Uterus (tissue), 4 donors: ENCODE measurements around the gene ARSH. TPM values are rescaled to one million over a fixed set of nuclear protein-coding genes. Genes with fewer than 3 reads are reported as not detected.

Experiments used
- DNase-seq, 2 donors: peaks; one replicate each; pipeline ENCODE4 v3.0.0-alpha.2; 2019 to 2020
- H3K27ac ChIP-seq, 2 donors: fragments of 200-600 bp; sonication (generic); 1 replicate in 1 of 2; 2 replicates in 1 of 2; pipeline ENCODE4 v1.5.1; 2016 to 2018
- H3K27me3 ChIP-seq, 2 donors: fragments of 200-600 bp; sonication (generic); one replicate each; pipeline ENCODE4 v1.5.1; 2018 to 2019; ENCODE audit warnings: control low read depth in 1 of 2
- H3K36me3 ChIP-seq, 2 donors: fragments of 200-600 bp; sonication (generic); one replicate each; pipeline ENCODE4 v1.5.1; 2019; ENCODE audit warnings: control low read depth in 1 of 2
- H3K4me1 ChIP-seq, 2 donors: fragments of 200-600 bp; sonication (generic); one replicate each; pipeline ENCODE4 v1.5.1; 2018 to 2019; ENCODE audit warnings: control low read depth in 1 of 2
- H3K4me3 ChIP-seq, 2 donors: fragments of 200-600 bp; sonication (generic); 1 replicate in 1 of 2; 2 replicates in 1 of 2; pipeline ENCODE4 v1.5.1; 2018 to 2019; ENCODE audit warnings: mild to moderate bottlenecking in 1 of 2
- H3K9me3 ChIP-seq, 2 donors: fragments of 200-600 bp; sonication (generic); one replicate each; pipeline ENCODE4 v1.5.1; 2019; ENCODE audit warnings: control low read depth in 1 of 2
- POLR2A ChIP-seq, 2 donors: fragments of 450-650 bp; IDR thresholded peaks; one replicate each; pipeline ENCODE4 v1.6.1; 2016; ENCODE audit warnings: antibody characterized with exemption in 2 of 2, mild to moderate bottlenecking in 1 of 2, moderate library complexity in 1 of 2
- intact Hi-C: fragments of 100-400 bp; cut with DNase I; formaldehyde crosslinking; loops from one replicate; pipeline ENCODE4 v1.15.1; 2023; ENCODE audit warnings: low total_unique reads
- total RNA-seq, 4 donors: library from RNA; depleted of rRNA in 3 of 4; stranded (reverse); fragments of >200 nt in 3 of 4; gene quantifications; one replicate each; pipeline versions ENCODE4 v1.1.0 to v1.2.4, GENCODE V29; 2014 to 2023
- TF ChIP-seq, protein P1 (sequence below), 4 experiments: fragments of 200-600 bp in 2 of 4; fragments of 450-650 bp in 2 of 4; sonication (generic) in 2 of 4; IDR thresholded peaks; one replicate each; pipeline ENCODE4 v1.5.1; 2016 to 2019; ENCODE audit warnings: antibody characterized with exemption in 4 of 4, mild to moderate bottlenecking in 2 of 4, moderate library complexity in 1 of 4
- donor health status: DM: yes; HTN: yes; CAD: no.

Gene ARSH
- total RNA-seq, 4 donors from 2014 or later = not detected

DNA sequence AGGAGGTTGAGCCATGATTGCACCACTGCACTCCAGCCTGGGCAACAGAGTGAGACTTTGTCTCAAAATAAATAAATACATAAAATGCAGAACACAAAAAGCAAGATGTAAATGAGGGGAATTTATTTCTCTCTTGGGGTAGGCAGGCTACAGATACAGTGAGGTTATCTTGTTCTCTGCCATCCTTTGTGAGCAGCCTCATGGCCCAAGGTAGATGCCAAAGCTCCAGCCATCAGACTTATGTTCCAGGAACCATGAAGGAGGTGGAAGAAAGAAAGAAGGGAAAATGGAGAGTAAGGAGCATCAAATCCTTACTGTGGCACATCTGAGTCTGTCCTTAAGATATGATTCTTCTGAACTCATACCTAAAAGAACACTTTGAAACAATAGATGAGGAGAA lies 11.1 kb downstream of the ARSH start:
- TF ChIP-seq POLR2A (IDR thresholded peaks at IDR 0.05) = no peak
- TF ChIP-seq, protein P1, sequence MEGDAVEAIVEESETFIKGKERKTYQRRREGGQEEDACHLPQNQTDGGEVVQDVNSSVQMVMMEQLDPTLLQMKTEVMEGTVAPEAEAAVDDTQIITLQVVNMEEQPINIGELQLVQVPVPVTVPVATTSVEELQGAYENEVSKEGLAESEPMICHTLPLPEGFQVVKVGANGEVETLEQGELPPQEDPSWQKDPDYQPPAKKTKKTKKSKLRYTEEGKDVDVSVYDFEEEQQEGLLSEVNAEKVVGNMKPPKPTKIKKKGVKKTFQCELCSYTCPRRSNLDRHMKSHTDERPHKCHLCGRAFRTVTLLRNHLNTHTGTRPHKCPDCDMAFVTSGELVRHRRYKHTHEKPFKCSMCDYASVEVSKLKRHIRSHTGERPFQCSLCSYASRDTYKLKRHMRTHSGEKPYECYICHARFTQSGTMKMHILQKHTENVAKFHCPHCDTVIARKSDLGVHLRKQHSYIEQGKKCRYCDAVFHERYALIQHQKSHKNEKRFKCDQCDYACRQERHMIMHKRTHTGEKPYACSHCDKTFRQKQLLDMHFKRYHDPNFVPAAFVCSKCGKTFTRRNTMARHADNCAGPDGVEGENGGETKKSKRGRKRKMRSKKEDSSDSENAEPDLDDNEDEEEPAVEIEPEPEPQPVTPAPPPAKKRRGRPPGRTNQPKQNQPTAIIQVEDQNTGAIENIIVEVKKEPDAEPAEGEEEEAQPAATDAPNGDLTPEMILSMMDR (IDR thresholded peaks at IDR 0.05) = no peak
- H3K27me3 ChIP-seq = no peaks in the 10 kb centered on the region
- H3K36me3 ChIP-seq = no peaks in the 10 kb centered on the region
- no peak overlapping the region for H3K27ac ChIP-seq
- H3K9me3 ChIP-seq = no peaks in the 10 kb centered on the region
- intact Hi-C loops = no loop called here
- H3K4me3 ChIP-seq = no peak overlapping the region
- no peaks in the 10 kb centered on the region for H3K4me1 ChIP-seq
- no peak for DNase-seq

DNA sequence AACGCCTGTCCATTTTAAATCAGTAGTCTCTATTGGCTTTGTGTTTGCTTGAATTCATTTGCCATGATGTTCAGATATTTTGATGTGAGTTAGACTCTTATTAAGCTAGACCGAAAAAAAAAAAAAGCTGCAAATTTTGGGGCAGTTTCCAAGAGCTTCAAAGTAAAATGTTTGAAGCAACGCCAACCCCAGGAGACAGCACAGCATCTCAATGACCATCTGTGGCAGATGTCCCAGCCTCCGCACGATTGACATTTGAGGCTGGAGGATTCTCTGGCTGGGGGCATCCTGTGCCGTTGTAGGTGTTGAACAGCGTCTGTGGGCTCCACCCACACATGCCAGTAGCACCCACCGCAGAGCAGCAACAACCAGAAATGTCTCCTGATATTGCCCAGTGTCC lies 17.8 kb downstream of the ARSH start:
- no peak for DNase-seq
- Histone ChIP-seq H3K9me3 (no peaks in the 10 kb centered on the region), H3K27ac (no peak overlapping the region), H3K36me3 (no peaks in the 10 kb centered on the region), H3K4me3 (no peak overlapping the region), H3K4me1 (no peaks in the 10 kb centered on the region), H3K27me3 (no peaks in the 10 kb centered on the region)
- intact Hi-C loops = no loop called here
- TF ChIP-seq, protein P1 (IDR thresholded peaks at IDR 0.05) = no peak
- TF ChIP-seq POLR2A (IDR thresholded peaks at IDR 0.05) = no peak

DNA sequence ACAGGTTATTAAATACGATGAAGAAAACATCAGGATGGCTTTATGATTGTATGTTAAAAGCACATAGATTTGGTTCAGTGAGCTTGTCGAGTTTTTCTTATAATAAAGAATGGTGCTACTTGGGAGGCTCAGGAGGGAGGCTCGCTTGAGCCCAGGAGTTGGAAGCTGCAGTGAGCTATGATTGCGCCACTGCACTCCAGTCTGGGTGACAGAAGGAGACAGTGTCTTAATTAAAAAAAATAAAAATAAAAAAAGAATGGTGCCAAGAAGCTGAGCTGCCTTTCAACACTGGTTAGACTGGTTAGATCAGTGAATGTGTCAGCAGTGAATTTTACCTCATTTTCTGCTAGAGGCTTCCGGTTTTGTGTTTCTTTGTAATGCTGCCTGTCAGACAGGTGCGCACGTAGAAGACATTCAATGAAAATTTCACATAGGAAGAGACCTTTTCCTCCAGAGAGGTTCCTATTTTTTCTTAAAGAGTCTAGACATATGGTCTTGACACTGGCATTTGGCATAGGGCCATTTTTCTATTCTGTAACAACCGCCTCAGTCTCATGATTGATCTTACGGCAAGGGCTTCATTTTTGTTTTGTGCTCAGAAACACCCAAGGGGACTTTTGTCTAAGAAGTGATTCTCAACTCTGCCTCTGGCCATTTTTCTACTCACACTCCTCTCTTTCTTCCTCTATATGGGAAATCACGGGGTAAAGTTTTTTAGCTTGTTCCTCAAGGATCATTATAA lies 19.9 kb downstream of the ARSH start:
- TF ChIP-seq POLR2A (IDR thresholded peaks at IDR 0.05) = no peak
- TF ChIP-seq, protein P1 (IDR thresholded peaks at IDR 0.05) = no peak
- H3K9me3 ChIP-seq = no peaks in the 10 kb centered on the region
- no peak overlapping the region for H3K4me3 ChIP-seq
- H3K27me3 ChIP-seq = no peaks in the 10 kb centered on the region
- intact Hi-C loops = no loop called here
- no peaks in the 10 kb centered on the region for H3K4me1 ChIP-seq
- no peak for DNase-seq
- no peaks in the 10 kb centered on the region for H3K36me3 ChIP-seq
- H3K27ac ChIP-seq = no peak overlapping the region

DNA sequence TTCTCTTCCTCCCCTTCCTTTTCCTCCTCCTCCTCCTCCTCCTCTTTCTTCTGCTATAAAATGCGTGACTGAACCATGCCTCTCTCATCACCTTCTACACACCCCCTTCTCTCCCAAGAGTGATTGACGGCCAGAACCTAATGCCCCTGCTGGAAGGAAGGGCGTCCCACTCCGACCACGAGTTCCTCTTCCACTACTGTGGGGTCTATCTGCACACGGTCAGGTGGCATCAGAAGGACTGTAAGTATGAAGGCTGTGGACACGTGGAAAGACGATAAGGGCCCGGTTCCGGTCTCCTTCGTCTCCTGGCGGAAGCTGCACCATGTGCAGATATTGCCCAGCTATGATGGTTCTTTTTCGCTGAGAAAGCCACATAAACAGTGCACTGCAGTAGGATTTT lies 22.8 kb downstream of the ARSH start:
- no peak for DNase-seq
- Histone ChIP-seq H3K36me3 (no peaks in the 10 kb centered on the region), H3K9me3 (no peaks in the 10 kb centered on the region), H3K4me1 (no peaks in the 10 kb centered on the region), H3K27ac (no peak overlapping the region), H3K27me3 (no peaks in the 10 kb centered on the region), H3K4me3 (no peak overlapping the region)
- TF ChIP-seq, protein P1 (IDR thresholded peaks at IDR 0.05) = no peak
- no peak for TF ChIP-seq POLR2A (IDR thresholded peaks at IDR 0.05)
- intact Hi-C loops = no loop called here

DNA sequence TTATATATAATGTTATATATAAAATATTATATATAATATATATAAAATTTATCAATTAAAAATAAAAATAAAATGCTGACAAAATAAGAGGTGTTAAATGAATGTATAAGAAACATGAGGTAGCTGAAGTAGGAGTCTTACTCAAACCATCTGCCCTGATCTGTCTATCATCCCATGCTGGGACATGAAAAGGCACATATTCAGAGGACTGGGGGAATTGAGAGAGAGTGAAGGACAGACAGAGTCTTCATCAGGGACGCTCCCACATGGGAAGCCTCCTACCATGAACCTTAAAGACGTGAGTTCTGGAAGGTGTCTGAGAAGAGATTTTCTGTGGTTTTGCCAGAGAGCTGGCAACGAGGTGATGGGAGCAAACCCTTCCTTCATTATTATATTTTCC lies 30.9 kb downstream of the ARSH start:
- TF ChIP-seq, protein P1 (IDR thresholded peaks at IDR 0.05) = no peak
- TF ChIP-seq POLR2A (IDR thresholded peaks at IDR 0.05) = no peak
- intact Hi-C loops = no loop called here
- H3K27ac ChIP-seq = no peak overlapping the region
- H3K4me3 ChIP-seq = no peak overlapping the region
- no peaks in the 10 kb centered on the region for H3K4me1 ChIP-seq
- no peaks in the 10 kb centered on the region for H3K36me3 ChIP-seq
- no peaks in the 10 kb centered on the region for H3K27me3 ChIP-seq
- no peak for DNase-seq
- no peaks in the 10 kb centered on the region for H3K9me3 ChIP-seq
